ENCODE measurements around the gene NOP53. TPM values are rescaled to one million over a fixed set of nuclear protein-coding genes. Genes with fewer than 3 reads are reported as not detected.

The NOP53 gene
- total and polyA plus RNA-seq, 2 of the 8 experiments (the other 6 are each of a cell fraction or from before 2014, with no cell fraction given) = 107 to 245 TPM

GRCh38 chr19:47750752-47751151 is 5.4 kb downstream of the NOP53 start:
- Histone ChIP-seq H3K9ac (replicated peaks in 1 of 4; ENCODE audit: extremely low read depth in 1 of 4, low read depth in 3 of 4, low read length in 3 of 4) (no peak overlapping the region), H3K4ac (replicated peaks; ENCODE audit: insufficient read length, low read depth, low read length) (no peak overlapping the region), H3K27me3 (replicated peaks in 1 of 4; ENCODE audit: control insufficient read depth in 3 of 4, extremely low read depth in 1 of 4, insufficient read depth in 3 of 4, low read length in 3 of 4) (no peaks in the 10 kb centered on the region), H2BK120ac (replicated peaks; ENCODE audit: low read depth, low read length) (no peak overlapping the region), H2BK15ac (ENCODE audit: low read length) (no peak overlapping the region), H3K9me3 (ENCODE audit: insufficient read depth in 2 of 2, low read depth in 1 of 2, low read length in 1 of 2) (no peaks in the 10 kb centered on the region), H4K5ac (ENCODE audit: insufficient read length, low read depth, low read length) (no peak overlapping the region), H2BK12ac (ENCODE audit: low read depth, low read length) (no peak overlapping the region), H3K23ac (ENCODE audit: insufficient read length) (no peak overlapping the region), H4K20me1 (replicated peaks in 1 of 2; ENCODE audit: control insufficient read depth in 1 of 2, insufficient read depth in 2 of 2, low read length in 2 of 2) (peaks cover 10 to 13% of the 10 kb centered on the region in 2 experiments), H3K79me2 (ENCODE audit: control insufficient read depth in 1 of 2, insufficient read depth in 2 of 2, low read length in 2 of 2) (peaks cover 3 to 37% of the 10 kb centered on the region in 2 experiments; a peak in 3 of 4 replicates), H4K91ac (replicated peaks; ENCODE audit: insufficient read length, low read length) (no peak overlapping the region), H3K4me2 (ENCODE audit: insufficient read depth in 1 of 2, low read depth in 2 of 2, low read length in 2 of 2) (no peak overlapping the region), H3K23me2 (ENCODE audit: low read depth, low read length) (peaks cover 2% of the 10 kb centered on the region; the same call in 1 of the 2 replicates), H3K27ac (ENCODE audit: low read depth, low read length) (no peak overlapping the region), H3K18ac (ENCODE audit: extremely low read depth, low read length) (no peak overlapping the region), H2AFZ (ENCODE audit: low read length) (no peak overlapping the region), H2BK5ac (ENCODE audit: low read depth, low read length) (no peak overlapping the region), H3K14ac (ENCODE audit: insufficient read length) (no peak overlapping the region), H2AK5ac (ENCODE audit: low read depth, low read length) (no peak overlapping the region), H3K79me1 (ENCODE audit: low read depth, low read length) (peaks cover 10% of the 10 kb centered on the region; the same call in 1 of the 2 replicates), H3K4me1 (replicated peaks in 1 of 4; ENCODE audit: control insufficient read depth in 3 of 4, insufficient read depth in 4 of 4, low read length in 3 of 4) (peaks cover 0 to 6% (median 0%) of the 10 kb centered on the region in 4 experiments; a peak in 3 of 7 replicates), H3K56ac (replicated peaks; ENCODE audit: insufficient read length, low read depth, low read length) (no peak overlapping the region), H2BK20ac (ENCODE audit: low read length) (no peak overlapping the region), H3K4me3 (ENCODE audit: extremely low read depth in 1 of 4, insufficient read depth in 2 of 4, low read depth in 3 of 4, low read length in 4 of 4) (no peak overlapping the region), H4K8ac (ENCODE audit: extremely low read depth, insufficient read depth, low read length) (no peak overlapping the region; the same call in 1 of the 2 replicates), H3K36me3 (ENCODE audit: control insufficient read depth in 2 of 4, insufficient read depth in 4 of 4, low read length in 3 of 4) (peaks cover 43 to 80% (median 73%) of the 10 kb centered on the region in 4 experiments)
- WGBS, 2 experiments (ENCODE audit: extremely low coverage in 1 of 2, insufficient coverage in 1 of 2, insufficient read length in 1 of 2, insufficient replicate concordance in 2 of 2, low coverage in 1 of 2, low lambda C conversion rate in 2 of 2, missing lambda C conversion rate in 1 of 2) = 96% methylated on average over 17 of the region's 18 CpGs; no CpG with 5 or more reads in 1 of the 2 experiments
- ChIA-PET CTCF (ENCODE audit: partially characterized antibody) (interaction anchor here (0.9 to 1.7 kb wide), 4 partner anchors 10 to 314 kb away, joined by 3 to 7 read pairs (median 4); no protein-coding TSS in a partner anchor), POLR2A (ENCODE audit: partially characterized antibody) (interaction anchor here (0.6 to 11.1 kb wide), 13 partner anchors 6 to 56 kb away, joined by 3 to 204 read pairs (median 6); partner anchors contain the start of gene EHD2)
- FAIRE-seq (no peak), DNase-seq (ENCODE audit: low read depth in 1 of 2, low spot score in 2 of 2) (no peak)
- TF ChIP-seq CHD1 (IDR thresholded peaks at IDR 0.05; ENCODE audit: low read depth, low read length) = no peak
- TF ChIP-seq HDAC6 (IDR thresholded peaks at IDR 0.05; ENCODE audit: low read depth, low read length) = no peak
- TF ChIP-seq ASH2L (IDR thresholded peaks at IDR 0.05; ENCODE audit: low read length) = no peak
- TF ChIP-seq POLR2AphosphoS5 (IDR thresholded peaks at IDR 0.05; ENCODE audit: low read depth, low read length) = 0 out of 2 replicates have a peak, but pooled peaks have one; percentile 30
